Transverse colon (tissue), 4 donors: ENCODE results near the gene TMEM89. TPM values are rescaled to one million over a fixed set of nuclear protein-coding genes. Genes with fewer than 3 reads are reported as not detected.

Experiments used
- DNase-seq: peaks from one replicate; pipeline ENCODE4 v3.0.0-alpha.2; 2019
- H3K27ac ChIP-seq, 4 donors: fragments of 200-600 bp; sonication (generic); 2 replicates each; pipeline ENCODE4 v1.5.1; 2016 to 2018; ENCODE audit warnings: inconsistent platforms in 4 of 4
- H3K27me3 ChIP-seq: fragments of 200-600 bp; sonication (generic); 2 replicates; pipeline ENCODE4 v1.5.1; 2017; ENCODE audit warnings: inconsistent platforms
- H3K36me3 ChIP-seq, 4 donors: fragments of 200-600 bp; sonication (generic); 2 replicates each; pipeline ENCODE4 v1.5.1; 2017 to 2019; ENCODE audit warnings: inconsistent platforms in 4 of 4
- H3K4me1 ChIP-seq, 4 donors: fragments of 200-600 bp; sonication (generic); 2 replicates each; pipeline ENCODE4 v1.5.1; 2017 to 2020; ENCODE audit warnings: inconsistent platforms in 4 of 4
- H3K4me3 ChIP-seq, 4 donors: fragments of 200-600 bp; sonication (generic); 1 replicate in 1 of 4; 2 replicates in 3 of 4; pipeline versions ENCODE4 v1.5.1 to v1.6.1; 2017 to 2019; ENCODE audit warnings: inconsistent platforms in 4 of 4
- H3K9me3 ChIP-seq, 2 donors: fragments of 200-600 bp; sonication (generic); 2 replicates each; pipeline ENCODE4 v1.5.1; 2017 to 2019; ENCODE audit warnings: inconsistent platforms in 2 of 2
- CTCF ChIP-seq, 5 experiments: fragments of 200-600 bp in 3 of 5; fragments of 450-650 bp in 2 of 5; sonication (generic) in 3 of 5; IDR thresholded peaks; 1 replicate in 2 of 5; 2 replicates in 3 of 5; pipeline ENCODE4 v1.5.1; 2016 to 2017; ENCODE audit warnings: antibody characterized with exemption in 5 of 5, inconsistent platforms in 3 of 5, mild to moderate bottlenecking in 2 of 5, moderate library complexity in 1 of 5
- EP300 ChIP-seq: sonication (generic); formaldehyde crosslinking; IDR thresholded peaks from one replicate; pipeline ENCODE4 v1.6.1; 2017; ENCODE audit warnings: antibody characterized with exemption, low read depth
- POLR2A ChIP-seq: fragments of 450-650 bp; IDR thresholded peaks from one replicate; pipeline ENCODE4 v1.6.1; 2016; ENCODE audit warnings: antibody characterized with exemption, mild to moderate bottlenecking, moderate library complexity
- POLR2AphosphoS5 ChIP-seq, 3 donors: sonication (generic); formaldehyde crosslinking; IDR thresholded peaks; one replicate each; pipeline ENCODE4 v1.6.1; 2016; ENCODE audit warnings: antibody characterized with exemption in 3 of 3
- WGBS, 2 donors: methylation state at CpG; one replicate each; pipeline ENCODE4 v1.1.5; 2018; ENCODE audit warnings: low coverage in 1 of 2; 5-methylcytosine and 5-hydroxymethylcytosine counted together
- in situ Hi-C, 4 donors: fragments of 200-750 bp; cut with MboI; loops; one replicate each; pipeline versions ENCODE4 v1.15.0 to v1.15.1; 2017; ENCODE audit warnings: low sequenced_read_pairs in 3 of 4, low pct_ligation_motif_present in 1 of 4, low pct_unique_long_range_greater_than_20kb in 1 of 4
- intact Hi-C: fragments of 100-400 bp; cut with DNase I; formaldehyde crosslinking; loops from one replicate; pipeline ENCODE4 v1.15.1; 2023; ENCODE audit warnings: low total_unique reads
- total RNA-seq, 4 donors: library from RNA; depleted of rRNA; stranded (reverse); fragments of >200 nt; gene quantifications; one replicate each; pipeline ENCODE4 v1.1.0, GENCODE V29; 2016

TMEM89 gene
- total RNA-seq, 4 donors from 2014 or later, result 13.1 TPM; not detected in 3

GRCh38 chr3:48641396-48641795 lies 19.8 kb upstream of the TMEM89 start:
- in situ Hi-C loops, result no loop called here
- H3K36me3 ChIP-seq, result no peaks in the 10 kb centered on the region
- 85% methylated on average over 3 of the region's 3 CpGs; no CpG with 5 or more reads in 1 of the 2 donors for WGBS, 2 donors
- peaks cover 2 to 6% (median 3%) of the 10 kb centered on the region in 4 donors for H3K4me1 ChIP-seq
- TF ChIP-seq POLR2A (no peak), POLR2AphosphoS5 (IDR thresholded peaks at IDR 0.05) (no peak), EP300 (no peak), CTCF (IDR thresholded peaks at IDR 0.05) (no peak)
- intact Hi-C loops, result no loop called here
- no peaks in the 10 kb centered on the region for H3K27me3 ChIP-seq
- H3K4me3 ChIP-seq, result no peak overlapping the region
- no peak overlapping the region for H3K27ac ChIP-seq
- no peak for DNase-seq
- H3K9me3 ChIP-seq, result no peaks in the 10 kb centered on the region

- H3K9me3 ChIP-seq, result no peaks in the 10 kb centered on the region
- no peaks in the 10 kb centered on the region for H3K27me3 ChIP-seq
- in situ Hi-C loops, result no loop called here
- no peak for DNase-seq
- 89% methylated on average over 30 of the region's 38 CpGs; no CpG with 5 or more reads in 1 of the 2 donors for WGBS, 2 donors
- no peaks in the 10 kb centered on the region for H3K36me3 ChIP-seq
- H3K27ac ChIP-seq, result no peak overlapping the region
- intact Hi-C loops, result no loop called here
- H3K4me1 ChIP-seq, result peaks cover 8 to 13% (median 9%) of the 10 kb centered on the region in 4 donors
- no peak overlapping the region for H3K4me3 ChIP-seq
- TF ChIP-seq POLR2A (no peak), EP300 (no peak), POLR2AphosphoS5 (IDR thresholded peaks at IDR 0.05) (no peak), CTCF (IDR thresholded peaks at IDR 0.05) (no peak)
Measured at GRCh38 chr3:48639944-48640606, 18.5 kb upstream of the TMEM89 start.

GRCh38 chr3:48637305-48637704 lies 15.7 kb upstream of the TMEM89 start:
- H3K27me3 ChIP-seq, result no peaks in the 10 kb centered on the region
- TF ChIP-seq POLR2A (no peak), POLR2AphosphoS5 (IDR thresholded peaks at IDR 0.05) (no peak), EP300 (no peak), CTCF (IDR thresholded peaks at IDR 0.05) (no peak)
- no peak overlapping the region for H3K4me3 ChIP-seq
- peaks cover 15 to 23% (median 20%) of the 10 kb centered on the region in 4 donors for H3K4me1 ChIP-seq
- DNase-seq, result no peak
- H3K36me3 ChIP-seq, result no peaks in the 10 kb centered on the region
- in situ Hi-C loops, result no loop called here
- H3K9me3 ChIP-seq, result no peaks in the 10 kb centered on the region
- 60% methylated on average over 6 of the region's 6 CpGs; no CpG with 5 or more reads in 1 of the 2 donors for WGBS, 2 donors
- H3K27ac ChIP-seq, result no peak overlapping the region
- intact Hi-C loops, result no loop called here

- in situ Hi-C loops, result no loop called here
- H3K27ac ChIP-seq, result peak overlapping the region; percentile 79 to 95 (median 91)
- WGBS, 2 donors, result 46% methylated on average over 10 of the region's 10 CpGs; no CpG with 5 or more reads in 1 of the 2 donors
- no peaks in the 10 kb centered on the region for H3K27me3 ChIP-seq
- DNase-seq, result no peak
- H3K4me1 ChIP-seq, result peaks cover 15 to 23% (median 20%) of the 10 kb centered on the region in 4 donors
- no peaks in the 10 kb centered on the region for H3K36me3 ChIP-seq
- TF ChIP-seq CTCF (IDR thresholded peaks at IDR 0.05) (no peak), POLR2A (no peak)
- no peaks in the 10 kb centered on the region for H3K9me3 ChIP-seq
- intact Hi-C loops, result no loop called here
- H3K4me3 ChIP-seq, result peak overlapping the region; percentile 60 to 96 (median 69)
Measured at GRCh38 chr3:48636149-48636655, 14.6 kb upstream of the TMEM89 start.
